MM.1S (cell line): ENCODE measurements around the gene CACNA1G.

ENCODE experiments used
- DNase-seq: peaks from one replicate; pipeline ENCODE4 v3.0.0-alpha.2; 2015
- H2AFZ ChIP-seq: fragments of 300-600 bp; sonication (generic); 2 replicates; pipeline ENCODE4 v1.6.0; 2016; ENCODE audit warnings: antibody characterized with exemption, low read length
- H3F3A ChIP-seq: fragments of 300-600 bp; sonication (generic); 2 replicates; pipeline ENCODE4 v1.6.1; 2016; ENCODE audit warnings: mild to moderate bottlenecking, antibody characterized with exemption, low read length, moderate library complexity, mixed read lengths; ENCODE audit not compliant: insufficient read depth
- H3K27ac ChIP-seq: fragments of 300-600 bp; sonication (generic); 2 replicates; pipeline ENCODE4 v1.5.1; 2016; ENCODE audit warnings: mild to moderate bottlenecking, low read length
- H3K27me3 ChIP-seq: fragments of 300-600 bp; sonication (generic); replicated peaks from 2 replicates; pipeline ENCODE4 v1.6.0; 2016; ENCODE audit warnings: low read length; ENCODE audit not compliant: insufficient read depth
- H3K36me3 ChIP-seq: fragments of 300-600 bp; sonication (generic); replicated peaks from 2 replicates; pipeline ENCODE4 v1.6.1; 2016; ENCODE audit warnings: mild to moderate bottlenecking, low read length, mixed read lengths; ENCODE audit not compliant: insufficient read depth
- H3K4me1 ChIP-seq: fragments of 300-600 bp; sonication (generic); 2 replicates; pipeline ENCODE4 v1.6.1; 2016; ENCODE audit warnings: low read length, mixed read lengths
- H3K4me2 ChIP-seq: fragments of 300-600 bp; sonication (generic); 2 replicates; pipeline ENCODE4 v1.6.0; 2016; ENCODE audit warnings: low read depth, low read length
- H3K4me3 ChIP-seq: fragments of 300-600 bp; sonication (generic); 2 replicates; pipeline ENCODE4 v1.5.1; 2016; ENCODE audit warnings: low read length, mixed read lengths
- H3K79me2 ChIP-seq: fragments of 300-600 bp; sonication (generic); 2 replicates; pipeline ENCODE4 v1.6.1; 2016; ENCODE audit warnings: mixed run types, low read length, mixed read lengths
- H3K9ac ChIP-seq: fragments of 300-600 bp; sonication (generic); 2 replicates; pipeline ENCODE4 v1.6.1; 2016; ENCODE audit warnings: low read length, mixed read lengths
- H3K9me2 ChIP-seq: fragments of 300-600 bp; sonication (generic); replicated peaks from 2 replicates; pipeline ENCODE4 v1.6.1; 2016; ENCODE audit warnings: mild to moderate bottlenecking, low read length, mixed read lengths; ENCODE audit not compliant: insufficient read depth
- H3K9me3 ChIP-seq: fragments of 300-600 bp; sonication (generic); replicated peaks from 2 replicates; pipeline ENCODE4 v1.6.1; 2016; ENCODE audit warnings: mild to moderate bottlenecking, low read length, mixed read lengths; ENCODE audit not compliant: insufficient read depth
- H4K20me1 ChIP-seq: fragments of 300-600 bp; sonication (generic); 2 replicates; pipeline ENCODE4 v1.6.1; 2016; ENCODE audit warnings: mild to moderate bottlenecking, low read length, moderate library complexity, mixed read lengths; ENCODE audit not compliant: insufficient read depth
- CTCF ChIP-seq: fragments of 300-600 bp; sonication (generic); IDR thresholded peaks from 2 replicates; pipeline ENCODE4 v1.5.1; 2016; ENCODE audit warnings: antibody characterized with exemption, low read length, mixed read lengths
- EZH2 ChIP-seq: fragments of 300-600 bp; sonication (generic); optimal IDR thresholded peaks from 2 replicates; pipeline ENCODE3; 2017; ENCODE audit warnings: low read depth, mild to moderate bottlenecking, antibody characterized with exemption, low read length, mixed read lengths
- EZH2phosphoT487 ChIP-seq: fragments of 300-600 bp; sonication (generic); IDR thresholded peaks from 2 replicates; pipeline ENCODE4 v1.6.1; 2018; ENCODE audit warnings: antibody characterized with exemption, low read length

CACNA1G gene

GRCh38 chr17:50675627-50676026 is 115.1 kb downstream of the CACNA1G start:
- no peak overlapping the region for H3K4me2 ChIP-seq
- H3F3A ChIP-seq = no peaks in the 10 kb centered on the region
- H2AFZ ChIP-seq = no peak overlapping the region
- H3K4me1 ChIP-seq = no peaks in the 10 kb centered on the region
- H3K27me3 ChIP-seq = no peaks in the 10 kb centered on the region
- no peaks in the 10 kb centered on the region for H3K36me3 ChIP-seq
- H3K4me3 ChIP-seq = no peak overlapping the region
- no peaks in the 10 kb centered on the region for H3K79me2 ChIP-seq
- H3K9ac ChIP-seq = no peak overlapping the region
- DNase-seq = no peak
- H3K27ac ChIP-seq = no peak overlapping the region
- no peaks in the 10 kb centered on the region for H3K9me2 ChIP-seq
- no peaks in the 10 kb centered on the region for H4K20me1 ChIP-seq
- no peaks in the 10 kb centered on the region for H3K9me3 ChIP-seq
- TF ChIP-seq EZH2 (no peak), EZH2phosphoT487 (no peak), CTCF (no peak)

GRCh38 chr17:50676065-50676975 is 115.8 kb downstream of the CACNA1G start:
- H4K20me1 ChIP-seq = no peaks in the 10 kb centered on the region
- no peaks in the 10 kb centered on the region for H3K9me2 ChIP-seq
- no peaks in the 10 kb centered on the region for H3K4me1 ChIP-seq
- H3K27ac ChIP-seq = no peak overlapping the region
- H2AFZ ChIP-seq = no peak overlapping the region
- H3F3A ChIP-seq = no peaks in the 10 kb centered on the region
- no peaks in the 10 kb centered on the region for H3K36me3 ChIP-seq
- no peak overlapping the region for H3K9ac ChIP-seq
- no peak overlapping the region for H3K4me2 ChIP-seq
- no peak overlapping the region for H3K4me3 ChIP-seq
- no peaks in the 10 kb centered on the region for H3K79me2 ChIP-seq
- H3K9me3 ChIP-seq = no peaks in the 10 kb centered on the region
- no peak for TF ChIP-seq EZH2phosphoT487
- TF ChIP-seq EZH2 = no peak
- TF ChIP-seq CTCF = no peak
- DNase-seq = no peak
- 0 out of 2 replicates have a peak, but pooled peaks cover 2% of the 10 kb centered on the region for H3K27me3 ChIP-seq
